ENCODE measurements around the gene ADI1. TPM values are rescaled to one million over a fixed set of nuclear protein-coding genes. Genes with fewer than 3 reads are reported as not detected.

ADI1 gene
- total and polyA plus RNA-seq, 2 experiments from 2014 or later = 106 to 204 TPM

DNA sequence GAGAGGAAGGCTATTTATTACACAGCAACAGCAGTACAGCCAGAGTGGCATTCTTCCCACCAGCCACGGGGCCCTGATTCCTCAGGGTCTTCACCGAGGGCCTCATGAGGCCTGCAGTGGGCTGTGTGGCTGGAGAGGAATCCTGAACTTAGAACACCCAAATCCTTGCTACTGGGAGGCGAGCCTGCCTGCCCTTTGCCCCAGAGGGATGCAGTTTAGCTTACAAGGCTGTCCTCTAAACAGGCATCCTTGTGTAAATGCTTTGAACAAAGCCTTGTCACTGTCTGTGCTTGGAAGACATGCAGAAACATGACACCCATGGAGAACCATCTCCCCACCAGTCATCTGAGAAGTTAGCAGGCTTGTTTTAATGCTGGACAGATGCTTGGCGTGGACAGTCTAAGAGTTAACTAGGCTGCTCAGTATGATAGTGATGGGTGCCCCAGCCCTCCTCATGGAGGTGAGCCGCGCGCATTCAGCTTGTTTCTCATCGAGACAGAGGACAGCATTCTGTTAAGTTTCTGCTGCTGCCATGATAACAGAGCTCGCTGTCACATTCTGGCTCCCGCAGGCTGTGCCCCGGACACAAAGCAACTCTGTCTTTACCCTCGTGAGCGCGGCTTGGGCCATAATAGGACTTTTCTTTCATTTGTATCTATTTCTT lies 42.9 kb downstream of the ADI1 start:
- Histone ChIP-seq H3K27ac (peak overlapping the region; percentile 44), H3K4me3 (no peak overlapping the region), H4K20me1 (ENCODE audit: insufficient read depth, poor library complexity, severe bottlenecking) (no peaks in the 10 kb centered on the region)

GRCh38 chr2:3475771-3476170 lies 43.6 kb downstream of the ADI1 start:
- H3K27me3 ChIP-seq = no peaks in the 10 kb centered on the region
- no peak for TF ChIP-seq EZH2phosphoT487 (IDR thresholded peaks at IDR 0.05; ENCODE audit: low read depth, severe bottlenecking, unreplicated experiment)
- no peak for TF ChIP-seq EZH2 (IDR thresholded peaks at IDR 0.05; ENCODE audit: borderline replicate concordance)
- TF ChIP-seq, protein P1, sequence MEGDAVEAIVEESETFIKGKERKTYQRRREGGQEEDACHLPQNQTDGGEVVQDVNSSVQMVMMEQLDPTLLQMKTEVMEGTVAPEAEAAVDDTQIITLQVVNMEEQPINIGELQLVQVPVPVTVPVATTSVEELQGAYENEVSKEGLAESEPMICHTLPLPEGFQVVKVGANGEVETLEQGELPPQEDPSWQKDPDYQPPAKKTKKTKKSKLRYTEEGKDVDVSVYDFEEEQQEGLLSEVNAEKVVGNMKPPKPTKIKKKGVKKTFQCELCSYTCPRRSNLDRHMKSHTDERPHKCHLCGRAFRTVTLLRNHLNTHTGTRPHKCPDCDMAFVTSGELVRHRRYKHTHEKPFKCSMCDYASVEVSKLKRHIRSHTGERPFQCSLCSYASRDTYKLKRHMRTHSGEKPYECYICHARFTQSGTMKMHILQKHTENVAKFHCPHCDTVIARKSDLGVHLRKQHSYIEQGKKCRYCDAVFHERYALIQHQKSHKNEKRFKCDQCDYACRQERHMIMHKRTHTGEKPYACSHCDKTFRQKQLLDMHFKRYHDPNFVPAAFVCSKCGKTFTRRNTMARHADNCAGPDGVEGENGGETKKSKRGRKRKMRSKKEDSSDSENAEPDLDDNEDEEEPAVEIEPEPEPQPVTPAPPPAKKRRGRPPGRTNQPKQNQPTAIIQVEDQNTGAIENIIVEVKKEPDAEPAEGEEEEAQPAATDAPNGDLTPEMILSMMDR (IDR thresholded peaks at IDR 0.05; ENCODE audit: poor library complexity) = no peak
- H3K36me3 ChIP-seq (replicated peaks; ENCODE audit: insufficient read depth, low read depth) = no peaks in the 10 kb centered on the region
- no peak for DNase-seq (ENCODE audit: low spot score)
- H2AFZ ChIP-seq = no peak overlapping the region
- H3K4me1 ChIP-seq (ENCODE audit: insufficient read depth) = no peaks in the 10 kb centered on the region
- H4K20me1 ChIP-seq (ENCODE audit: insufficient read depth, poor library complexity, severe bottlenecking) = no peaks in the 10 kb centered on the region
- H3K4me3 ChIP-seq = no peak overlapping the region
- H3K9me3 ChIP-seq (ENCODE audit: low read depth) = no peaks in the 10 kb centered on the region
- WGBS (ENCODE audit: low lambda C conversion rate, missing lambda C conversion rate) = 96% methylated on average over 28 of the region's 28 CpGs
- no peaks in the 10 kb centered on the region for H3K79me2 ChIP-seq
- H3K4me2 ChIP-seq = no peak overlapping the region
- peak overlapping the region; percentile 44 for H3K27ac ChIP-seq
- no peaks in the 10 kb centered on the region for H3K9me2 ChIP-seq (replicated peaks; ENCODE audit: insufficient read depth)

More for the DNA sequence above, 42.9 kb downstream of the ADI1 start:
- no peaks in the 10 kb centered on the region for H3K27me3 ChIP-seq
- no peaks in the 10 kb centered on the region for H3K9me2 ChIP-seq (replicated peaks; ENCODE audit: insufficient read depth)
- TF ChIP-seq, protein P1 (IDR thresholded peaks at IDR 0.05; ENCODE audit: poor library complexity) = no peak
- no peak for TF ChIP-seq EZH2 (IDR thresholded peaks at IDR 0.05; ENCODE audit: borderline replicate concordance)
- no peak for TF ChIP-seq EZH2phosphoT487 (IDR thresholded peaks at IDR 0.05; ENCODE audit: low read depth, severe bottlenecking, unreplicated experiment)
- no peaks in the 10 kb centered on the region for H3K36me3 ChIP-seq (replicated peaks; ENCODE audit: insufficient read depth, low read depth)
- no peaks in the 10 kb centered on the region for H3K79me2 ChIP-seq
- WGBS (ENCODE audit: low lambda C conversion rate, missing lambda C conversion rate) = 83% methylated on average over 14 of the region's 14 CpGs
- no peak overlapping the region for H2AFZ ChIP-seq
- H3K4me2 ChIP-seq = no peak overlapping the region
- H3K4me1 ChIP-seq (ENCODE audit: insufficient read depth) = no peaks in the 10 kb centered on the region
- H3K9me3 ChIP-seq (ENCODE audit: low read depth) = no peaks in the 10 kb centered on the region
- DNase-seq (ENCODE audit: low spot score) = no peak

- no peak for TF ChIP-seq EZH2phosphoT487 (IDR thresholded peaks at IDR 0.05; ENCODE audit: low read depth, severe bottlenecking, unreplicated experiment)
- no peak for TF ChIP-seq EZH2 (IDR thresholded peaks at IDR 0.05; ENCODE audit: borderline replicate concordance)
- TF ChIP-seq, protein P1 (IDR thresholded peaks at IDR 0.05; ENCODE audit: poor library complexity) = no peak
- Histone ChIP-seq H3K4me1 (ENCODE audit: insufficient read depth) (no peaks in the 10 kb centered on the region), H3K79me2 (no peaks in the 10 kb centered on the region), H4K20me1 (ENCODE audit: insufficient read depth, poor library complexity, severe bottlenecking) (no peaks in the 10 kb centered on the region), H3K27ac (no peak overlapping the region), H3K9me3 (ENCODE audit: low read depth) (no peaks in the 10 kb centered on the region), H3K36me3 (replicated peaks; ENCODE audit: insufficient read depth, low read depth) (no peaks in the 10 kb centered on the region), H2AFZ (no peak overlapping the region), H3K27me3 (no peaks in the 10 kb centered on the region), H3K9me2 (replicated peaks; ENCODE audit: insufficient read depth) (no peaks in the 10 kb centered on the region), H3K4me3 (no peak overlapping the region), H3K4me2 (no peak overlapping the region)
- no peak for DNase-seq (ENCODE audit: low spot score)
- WGBS (ENCODE audit: low lambda C conversion rate, missing lambda C conversion rate) = 80% methylated on average over 10 of the region's 10 CpGs
These were observed 46.4 kb downstream of the ADI1 start for GRCh38 chr2:3472966-3473365.
